ENCODE results near the gene FXYD6.

- no peak for TF ChIP-seq CTCF (IDR thresholded peaks at IDR 0.05)
- TF ChIP-seq POLR2A (IDR thresholded peaks at IDR 0.05) = no peak
Observed at GRCh38 chr11:117887431-117888138, 11.1 kb upstream of the FXYD6 start.

Measured in Peyer's patch (tissue), 4 donors.